SH-SY5Y (cell line): Measurements from ENCODE around the gene ABR.

Source experiments
- GATA2 ChIP-seq: IDR thresholded peaks from 2 replicates; pipeline ENCODE4 v1.6.1; 2011; ENCODE audit warnings: mild to moderate bottlenecking, low read depth, low read length
- GATA3 ChIP-seq: IDR thresholded peaks from 2 replicates; pipeline ENCODE4 v1.6.1; 2011; ENCODE audit warnings: low read depth, mild to moderate bottlenecking, low read length, moderate library complexity

The ABR gene

GRCh38 chr17:958712-959451, 220.9 kb downstream of the ABR start:
- TF ChIP-seq GATA3: no peak

DNA sequence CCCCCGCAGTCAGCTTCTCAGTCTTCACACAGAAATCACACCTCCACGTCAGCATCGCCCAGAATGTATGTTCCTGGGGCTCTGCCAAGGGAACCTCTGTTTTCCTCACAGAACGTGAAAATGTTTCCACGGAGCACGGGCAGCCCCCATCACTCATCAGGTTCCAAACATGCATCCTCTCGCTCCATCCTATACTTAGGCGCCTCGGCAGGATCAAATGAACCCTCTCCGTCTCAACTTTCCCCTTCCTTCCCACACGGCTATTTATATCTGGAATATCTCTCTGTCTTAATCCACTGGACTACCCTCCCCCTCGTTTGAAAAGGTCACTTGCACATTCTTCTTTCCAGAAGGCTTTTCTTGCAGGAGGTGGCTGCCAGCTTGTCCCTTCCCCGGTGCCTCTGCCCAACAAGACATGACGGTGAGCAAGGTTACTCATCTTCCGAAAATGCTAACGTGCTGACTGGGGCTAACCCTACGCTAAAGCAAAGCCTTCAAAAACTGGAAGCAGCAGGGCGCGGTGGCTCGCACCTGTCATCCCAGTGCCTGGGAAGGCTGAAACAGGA, 221.8 kb downstream of the ABR start:
- TF ChIP-seq GATA3 (no peak), GATA2 (no peak)

DNA sequence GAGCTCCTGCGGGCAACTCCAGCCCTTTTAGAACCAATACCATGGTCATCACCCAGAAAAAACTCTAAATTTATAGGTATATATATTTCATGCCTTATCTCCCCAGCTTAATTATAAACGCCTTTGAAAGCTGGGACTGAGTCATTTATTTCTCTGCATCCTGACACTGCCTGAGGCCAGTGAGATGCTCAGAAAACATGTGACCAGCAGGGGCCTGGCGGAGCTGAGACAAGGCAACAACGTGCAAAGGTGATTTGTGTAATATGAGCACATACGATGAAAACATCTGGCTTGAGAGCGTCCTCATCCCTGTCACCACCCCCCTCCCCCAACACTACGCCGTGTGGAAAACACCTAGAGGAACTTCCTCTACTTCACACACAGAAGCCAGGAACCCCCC, 222.9 kb downstream of the ABR start:
- TF ChIP-seq GATA3: no peak
- peak; percentile 23; the same call in 1 of the 2 replicates for TF ChIP-seq GATA2

- TF ChIP-seq GATA3: no peak
Observed at GRCh38 chr17:954431-955164, 225.2 kb downstream of the ABR start.

DNA sequence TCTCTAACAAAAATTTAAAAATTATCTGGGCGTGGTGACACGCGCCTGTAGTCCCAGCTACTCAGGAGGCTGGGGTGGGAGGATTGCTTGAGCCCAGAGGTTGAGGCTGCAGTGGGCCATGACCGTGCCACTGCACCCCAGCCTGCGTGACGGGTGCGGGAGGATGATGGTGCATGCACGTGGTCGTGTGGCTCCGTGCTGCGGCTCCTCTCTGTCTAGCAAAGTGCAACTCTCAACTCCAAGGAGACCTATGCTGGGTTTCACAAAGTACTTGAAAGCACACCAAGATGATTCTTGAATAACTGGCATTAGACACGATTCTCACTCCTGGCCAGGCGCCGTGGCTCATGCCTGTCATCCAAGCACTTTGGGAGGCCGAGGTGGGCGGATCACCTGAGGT, 226.0 kb downstream of the ABR start:
- no peak for TF ChIP-seq GATA3
- no peak for TF ChIP-seq GATA2
